ENCODE results near the gene AGXT2.

The AGXT2 gene

DNA sequence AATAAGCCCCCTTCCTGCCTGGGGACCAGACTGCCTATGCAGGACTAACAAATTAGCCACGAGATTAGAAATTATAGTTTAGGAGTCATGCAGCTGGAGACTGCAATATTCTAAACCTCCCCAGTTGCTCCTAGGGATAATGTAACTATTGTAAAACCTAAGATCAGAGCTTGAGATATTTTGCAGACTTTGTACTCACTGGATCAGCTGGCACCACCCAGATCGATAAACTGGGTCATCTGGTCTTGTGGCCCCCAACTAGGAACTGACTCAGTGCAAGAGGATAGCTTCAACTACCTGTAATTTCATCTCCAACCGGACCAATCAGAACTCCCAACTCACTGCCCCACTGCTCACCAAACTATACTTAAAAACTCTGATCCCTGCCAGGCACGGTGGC lies 80.2 kb downstream of the AGXT2 start:
- DNase-seq (ENCODE audit: low spot score), result no peak

- peak; percentile 53 for DNase-seq (ENCODE audit: low spot score)
These were observed 88.4 kb downstream of the AGXT2 start for GRCh38 chr5:34959323-34959722.

- DNase-seq (ENCODE audit: low spot score), result peak; percentile 18
These were observed 89.7 kb downstream of the AGXT2 start for GRCh38 chr5:34957857-34958690.

DNA sequence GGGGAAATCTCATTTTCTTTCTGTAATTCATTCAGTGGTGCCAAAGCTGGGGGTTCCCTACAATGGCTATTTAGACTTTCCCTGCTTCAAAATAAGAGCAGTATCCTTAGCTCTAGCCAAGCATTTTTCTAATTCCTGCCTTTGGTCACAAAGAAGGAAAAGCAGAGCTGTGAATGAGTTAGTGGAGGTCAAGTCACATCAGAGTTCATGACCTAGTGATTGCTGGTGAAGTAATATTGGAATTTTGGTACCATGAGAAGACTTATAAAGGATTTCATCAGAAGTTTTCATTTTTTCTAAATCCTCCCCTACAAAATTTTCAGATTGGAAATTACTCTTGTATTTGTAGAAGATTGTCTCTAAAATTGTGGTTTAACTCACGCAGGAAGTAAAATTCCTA lies 90.4 kb downstream of the AGXT2 start:
- no peak for DNase-seq (ENCODE audit: low spot score)
